K562 (cell line): ENCODE data around the gene ZNF385D. TPM values are rescaled to one million over a fixed set of nuclear protein-coding genes. Genes with fewer than 3 reads are reported as not detected.
A peak's percentile ranks its signal among the peaks of the same experiment; 100 is the strongest.

Source experiments
- ATAC-seq: fragments of 200-7000 bp; cut with Tn5 transposase; 3 replicates; pipeline ENCODE4 v1.9.1; 2020; ENCODE audit warnings: moderate library complexity
- Bru-seq: library from RNA; stranded (reverse); fragments of 400-500 nt; gene quantifications from one replicate; lab custom pipeline; 2021; lab: Mats Ljungman, UMichigan
- BruChase-seq, 2 experiments: library from RNA; stranded (reverse); fragments of 400-500 nt; gene quantifications; one replicate each; lab custom pipeline; 2021; lab: Mats Ljungman, UMichigan
- BruUV-seq: library from RNA; stranded (reverse); fragments of 400-500 nt; replicated peaks from 2 replicates; lab custom pipeline; 2021; lab: Mats Ljungman, UMichigan
- CTCF ChIA-PET: fragments of 300-600 bp; formaldehyde crosslinking; extraction: SDS; loops from one replicate; lab custom pipeline; 2021; ENCODE audit warnings: low intra/inter-chr PET ratio; lab: Yijun Ruan, JAX
- POLR2A ChIA-PET: fragments of 300-600, 350-650 bp; sonication (Branson Sonifier 250); formaldehyde crosslinking; extraction: SDS; loops from one replicate; lab custom pipeline; 2021; ENCODE audit warnings: antibody characterized with exemption, inconsistent platforms; lab: Yijun Ruan, JAX
- DNase-seq, 4 experiments: peaks; one replicate each; pipeline versions ENCODE4 v3.0.0 to v3.0.0-alpha.2; 2011 to 2018; ENCODE audit warnings: low spot score in 3 of 4, mixed read lengths in 3 of 4; ENCODE audit errors: extremely low read depth in 1 of 4
- FAIRE-seq: peaks from 2 replicates; lab custom pipeline; 2011; peaks lifted over from hg19 to GRCh38; lab: Jason Lieb, UNC
- H2AFZ ChIP-seq: 2 replicates; pipeline ENCODE4 v1.6.0; 2011; ENCODE audit warnings: low read depth, low read length, control low read depth, inconsistent platforms
- H3K27ac ChIP-seq: fragments of 200-600 bp; 3 replicates; pipeline ENCODE4 v1.8.0; 2011; ENCODE audit warnings: low read depth, mild to moderate bottlenecking, control low read depth, inconsistent platforms, low read length, moderate library complexity, mixed read lengths; ENCODE audit errors: extremely low read depth
- H3K27me3 ChIP-seq, 2 experiments: fragments of 300-600 bp in 1 of 2; 2 replicates in 1 of 2; 3 replicates in 1 of 2; pipeline versions ENCODE4 v1.6.0 to v1.8.0; 2011; ENCODE audit warnings: inconsistent platforms in 2 of 2, low read length in 2 of 2, mild to moderate bottlenecking in 1 of 2, mixed read lengths in 1 of 2, moderate library complexity in 1 of 2; ENCODE audit not compliant: control insufficient read depth in 2 of 2, insufficient read depth in 2 of 2
- H3K36me3 ChIP-seq: fragments of 300-600 bp; 3 replicates; pipeline ENCODE4 v1.8.0; 2011; ENCODE audit warnings: mild to moderate bottlenecking, low read length, inconsistent platforms; ENCODE audit not compliant: control insufficient read depth, insufficient read depth
- H3K4me1 ChIP-seq, 2 experiments: fragments of 200-600 bp in 1 of 2; replicated peaks in 1 of 2; 2 replicates in 1 of 2; 3 replicates in 1 of 2; pipeline versions ENCODE4 v1.5.1 to v1.8.0; 2011; ENCODE audit warnings: inconsistent platforms in 2 of 2, low read length in 2 of 2, mild to moderate bottlenecking in 1 of 2, mixed read lengths in 1 of 2, moderate library complexity in 1 of 2; ENCODE audit not compliant: control insufficient read depth in 2 of 2, insufficient read depth in 2 of 2
- H3K4me2 ChIP-seq: 2 replicates; pipeline ENCODE4 v1.6.1; 2011; ENCODE audit warnings: low read length, control low read depth, inconsistent platforms, mixed read lengths; ENCODE audit not compliant: insufficient read depth
- H3K4me3 ChIP-seq: fragments of 200-600 bp; sonication (generic), shearing (Covaris generic); 2 replicates; pipeline ENCODE4 v1.5.1; 2016; ENCODE audit warnings: control low read depth, inconsistent platforms
- H3K79me2 ChIP-seq: fragments of 200-600 bp; 3 replicates; pipeline ENCODE4 v1.8.0; 2011; ENCODE audit warnings: low read length, inconsistent platforms; ENCODE audit not compliant: control insufficient read depth, insufficient read depth
- H3K9ac ChIP-seq, 2 experiments: 2 replicates each; pipeline versions ENCODE4 v1.6.0 to v1.6.1; 2011; ENCODE audit warnings: low read depth in 2 of 2, low read length in 2 of 2, control low read depth in 1 of 2, inconsistent platforms in 1 of 2, mild to moderate bottlenecking in 1 of 2, mixed read lengths in 1 of 2; ENCODE audit not compliant: insufficient read depth in 1 of 2
- H3K9me1 ChIP-seq: one replicate; pipeline ENCODE4 v1.6.0; 2011; ENCODE audit warnings: inconsistent platforms, mild to moderate bottlenecking, low read length, moderate library complexity; ENCODE audit not compliant: control insufficient read depth, insufficient read depth
- H3K9me3 ChIP-seq: replicated peaks from 2 replicates; pipeline ENCODE4 v1.5.1; 2011; ENCODE audit warnings: low read depth, low read length, inconsistent platforms; ENCODE audit not compliant: control insufficient read depth, insufficient read depth
- H4K20me1 ChIP-seq: replicated peaks from 2 replicates; pipeline ENCODE4 v1.6.1; 2011; ENCODE audit warnings: low read length, inconsistent platforms, mixed read lengths; ENCODE audit not compliant: control insufficient read depth, insufficient read depth
- NFXL1 ChIP-seq: fragments of 450-650 bp; formaldehyde crosslinking; IDR thresholded peaks from 2 replicates; pipeline ENCODE4 v1.4.0; 2021; ENCODE audit warnings: mild to moderate bottlenecking
- NR2F6 ChIP-seq: fragments of 450-650 bp; formaldehyde crosslinking; IDR thresholded peaks from 2 replicates; pipeline ENCODE4 v1.4.0; 2020; ENCODE audit warnings: mild to moderate bottlenecking
- STAT5A ChIP-seq: IDR thresholded peaks from 2 replicates; pipeline ENCODE4 v1.6.1; 2012; ENCODE audit warnings: low read length, inconsistent platforms, borderline replicate concordance
- TAF7 ChIP-seq: fragments of 450-650 bp; IDR thresholded peaks from 2 replicates; pipeline ENCODE4 v1.6.1; 2016; ENCODE audit warnings: missing genetic modification characterization, missing compliant biosample characterization
- TCF3 ChIP-seq: sonication (generic); formaldehyde crosslinking; IDR thresholded peaks from 2 replicates; pipeline ENCODE4 v1.4.0; 2020; ENCODE audit warnings: mild to moderate bottlenecking, missing genetic modification reagents
- ZBED1 ChIP-seq: IDR thresholded peaks from 2 replicates; pipeline ENCODE4 v1.6.1; 2014
- ZBTB1 ChIP-seq: sonication (generic); formaldehyde crosslinking; IDR thresholded peaks from 2 replicates; pipeline ENCODE4 v1.8.1; 2023; ENCODE audit warnings: missing genetic modification reagents, low read depth, mild to moderate bottlenecking, borderline replicate concordance
- ZNF146 ChIP-seq: IDR thresholded peaks from one replicate; pipeline ENCODE4 v1.6.1; 2018; ENCODE audit warnings: missing compliant biosample characterization; ENCODE audit not compliant: unreplicated experiment
- ZNF644 ChIP-seq: fragments of 200-800 bp; sonication (Bioruptor generic); IDR thresholded peaks from 2 replicates; pipeline ENCODE4 v1.6.1; 2016; ENCODE audit warnings: low read depth, missing genetic modification characterization, missing compliant biosample characterization
- WGBS: fragments of 100-300 bp; shearing (Covaris generic); methylation state at CpG from one replicate; pipeline ENCODE4 v1.1.6; 2016; ENCODE audit warnings: low coverage, mixed read lengths; ENCODE audit not compliant: insufficient coverage; ENCODE audit errors: missing lambda C conversion rate; 5-methylcytosine and 5-hydroxymethylcytosine counted together
- in situ Hi-C: fragments of 300-500 bp; cut with MboI; formaldehyde crosslinking; loops from 4 replicates; pipeline ENCODE4 v1.15.0; 2018; ENCODE audit warnings: inconsistent platforms, mixed read lengths
- intact Hi-C: fragments of 100-400 bp; cut with micrococcal nuclease; formaldehyde crosslinking; loops from 2 replicates; pipeline ENCODE4 v1.14.2; 2022
- long read RNA-seq, 3 experiments: library from polyadenylated mRNA in 2 of 3; library from RNA in 1 of 3; unstranded in 2 of 3; stranded (forward) in 1 of 3; transcript quantifications; one replicate each; pipeline ENCODE4 v2.0.0, GENCODE V29; 2019 to 2022
- polyA minus RNA-seq, 3 experiments: library from RNA; depleted of rRNA, polyadenylated mRNA; stranded (reverse); fragments of >200 nt; gene quantifications; 2 replicates each; pipeline ENCODE4 v1.2.3, GENCODE V29; 2011
- polyA plus RNA-seq, 8 experiments: library from polyadenylated mRNA; depleted of rRNA in 4 of 8; stranded (reverse) in 5 of 8; unstranded in 3 of 8; fragments of >200 nt; fragmentation: Nextera tagmentation in 2 of 8; fragmentation: Illumina TruSeq in 1 of 8; extraction: Ambion mirVana in 2 of 8; extraction: Trizol in 1 of 8; gene quantifications; 2 replicates each; pipeline versions ENCODE4 v1.2.1 to v1.2.3, GENCODE V29; 2011 to 2014; ENCODE audit warnings: inconsistent platforms in 1 of 8, missing spikeins in 1 of 8
- total RNA-seq, 7 experiments: library from RNA; depleted of rRNA in 6 of 7; stranded (reverse); fragments of >200 nt in 6 of 7; fragmentation: Illumina TruSeq in 2 of 7; extraction: Trizol in 2 of 7; gene quantifications; 2 replicates each; pipeline versions ENCODE4 v1.2.1 to v1.2.3, GENCODE V29; 2011 to 2021; ENCODE audit warnings: low replicate concordance in 1 of 7
- TF ChIP-seq, protein P1 (sequence below): fragments of 150-350 bp; IDR thresholded peaks from 2 replicates; pipeline ENCODE4 v1.6.1; 2014; ENCODE audit warnings: low read depth, mild to moderate bottlenecking, low read length, borderline replicate concordance
- TF ChIP-seq, protein P2 (sequence below): sonication (generic); formaldehyde crosslinking; IDR thresholded peaks from 2 replicates; pipeline ENCODE4 v1.8.0; 2022; ENCODE audit warnings: mild to moderate bottlenecking, missing genetic modification reagents, borderline replicate concordance

The ZNF385D gene, protein sequence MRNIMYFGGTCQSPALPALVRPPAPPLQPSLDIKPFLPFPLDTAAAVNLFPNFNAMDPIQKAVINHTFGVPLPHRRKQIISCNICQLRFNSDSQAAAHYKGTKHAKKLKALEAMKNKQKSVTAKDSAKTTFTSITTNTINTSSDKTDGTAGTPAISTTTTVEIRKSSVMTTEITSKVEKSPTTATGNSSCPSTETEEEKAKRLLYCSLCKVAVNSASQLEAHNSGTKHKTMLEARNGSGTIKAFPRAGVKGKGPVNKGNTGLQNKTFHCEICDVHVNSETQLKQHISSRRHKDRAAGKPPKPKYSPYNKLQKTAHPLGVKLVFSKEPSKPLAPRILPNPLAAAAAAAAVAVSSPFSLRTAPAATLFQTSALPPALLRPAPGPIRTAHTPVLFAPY
- total RNA-seq (2011; cell fraction: chromatin; rRNA removed; ENCODE audit: low replicate concordance) = not detected in 2 replicates
- not detected in 2 replicates for total RNA-seq (2011; cell fraction: nucleolus; rRNA removed)
- not detected in 2 replicates for total RNA-seq (2011; cell fraction: nucleoplasm; rRNA removed)
- total RNA-seq (2014; rRNA removed) (0.24 and 1.7 TPM in 2 replicates), total RNA-seq (2014; rRNA removed; fragmentation: Illumina TruSeq; extraction: Trizol) (0.48 and 0.51 TPM in 2 replicates), total RNA-seq (2015; rRNA removed; fragmentation: Illumina TruSeq; extraction: Trizol) (0.33 and 1.3 TPM in 2 replicates), total RNA-seq (2021) (0.66 and 0.74 TPM in 2 replicates), polyA plus RNA-seq (2011; rRNA removed) (0.12 and 0.14 TPM in 2 replicates), polyA plus RNA-seq (2014; fragmentation: Illumina TruSeq; extraction: Trizol) (0.27 and 0.64 TPM in 2 replicates), polyA plus RNA-seq (2014; fragmentation: Nextera tagmentation; extraction: Ambion mirVana) (under 1 TPM; 0.45 to 0.80 TPM), polyA plus RNA-seq (2014; rRNA removed) (1.6 and 1.7 TPM in 2 replicates), polyA minus RNA-seq (2011; rRNA and poly(A)+ RNA removed) (under 0.01 TPM in 1 of 2 replicates, not detected in the other), Bru-seq, nascent RNA (percentile 17 among the genes with signal in this experiment), BruChase-seq, experiment 1, labeled RNA remaining after a 2-hour chase (percentile 9 among the genes with signal in this experiment), BruChase-seq, experiment 2, labeled RNA remaining after a 6-hour chase (percentile 7 among the genes with signal in this experiment)
- under 0.01 TPM in 1 of 2 replicates, not detected in the other for polyA plus RNA-seq (2011; cell fraction: cytosol; rRNA removed)
- polyA plus RNA-seq (2011; cell fraction: nucleus; rRNA removed) = 0.04 TPM in 1 of 2 replicates, not detected in the other
- 0.30 and 0.66 TPM in 2 replicates for polyA plus RNA-seq (2012)
- polyA minus RNA-seq (2011; cell fraction: cytosol; rRNA and poly(A)+ RNA removed) = not detected in 2 replicates
- polyA minus RNA-seq (2011; cell fraction: nucleus; rRNA and poly(A)+ RNA removed) = not detected in 2 replicates
- long read RNA-seq, experiment 1, partial matches to known transcripts = 0 of 19 reads
- long read RNA-seq, experiment 1, other reads (novel, unspliced or antisense) = 19 of 19 reads
- long read RNA-seq, experiment 2, partial matches to known transcripts = 0 of 1 reads
- long read RNA-seq, experiment 2, other reads (novel, unspliced or antisense) = 1 of 1 reads
- long read RNA-seq, experiment 3 = 0 reads

DNA sequence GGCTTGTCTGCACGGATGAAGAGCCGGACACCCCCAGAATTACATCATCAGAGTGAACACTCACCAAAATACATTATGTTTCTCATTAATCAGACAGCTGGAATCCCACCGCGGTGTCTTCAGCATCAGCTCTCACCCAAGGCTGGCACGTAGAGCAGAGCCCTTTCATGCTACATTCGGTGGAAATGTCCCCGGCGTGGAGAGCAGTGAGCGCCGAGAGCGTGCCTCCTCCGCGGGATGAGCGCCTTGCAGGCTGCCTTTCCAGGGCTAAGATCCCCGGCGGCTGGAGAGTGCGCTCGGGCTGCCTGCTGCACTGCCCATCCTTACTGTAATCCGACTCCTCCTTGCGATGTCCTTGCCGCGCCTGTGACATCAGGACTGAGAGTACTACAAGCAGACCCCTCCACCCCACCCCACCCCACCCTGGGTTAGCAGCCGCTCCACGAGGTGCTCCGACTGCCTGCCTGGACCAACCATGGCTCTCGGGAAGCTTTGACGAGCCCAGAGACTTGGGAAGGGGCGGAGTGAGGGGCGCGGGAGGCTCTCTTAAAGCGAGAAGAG, at the start of gene ZNF385D:
Gene ZNF385D (minus strand): TSS at position 380 of the 561 bp plus-strand sequence. CDS start 294 bp downstream, at position 86.
- no peak within 1 kb of the TSS for H3K9ac ChIP-seq
- no peak for ATAC-seq
- BruUV-seq = no TSS peak
- TF ChIP-seq NFXL1 = no peak
- TF ChIP-seq ZBTB1 (CRISPR knock-in tag) = no peak
- TF ChIP-seq ZNF644 (tag) = no peak
- TF ChIP-seq NR2F6 (CRISPR knock-in tag) = no peak
- no peak for TF ChIP-seq TAF7
- no peak for TF ChIP-seq ZBED1
- TF ChIP-seq TCF3 = no peak
- TF ChIP-seq ZNF146 = no peak
- TF ChIP-seq, protein P1, sequence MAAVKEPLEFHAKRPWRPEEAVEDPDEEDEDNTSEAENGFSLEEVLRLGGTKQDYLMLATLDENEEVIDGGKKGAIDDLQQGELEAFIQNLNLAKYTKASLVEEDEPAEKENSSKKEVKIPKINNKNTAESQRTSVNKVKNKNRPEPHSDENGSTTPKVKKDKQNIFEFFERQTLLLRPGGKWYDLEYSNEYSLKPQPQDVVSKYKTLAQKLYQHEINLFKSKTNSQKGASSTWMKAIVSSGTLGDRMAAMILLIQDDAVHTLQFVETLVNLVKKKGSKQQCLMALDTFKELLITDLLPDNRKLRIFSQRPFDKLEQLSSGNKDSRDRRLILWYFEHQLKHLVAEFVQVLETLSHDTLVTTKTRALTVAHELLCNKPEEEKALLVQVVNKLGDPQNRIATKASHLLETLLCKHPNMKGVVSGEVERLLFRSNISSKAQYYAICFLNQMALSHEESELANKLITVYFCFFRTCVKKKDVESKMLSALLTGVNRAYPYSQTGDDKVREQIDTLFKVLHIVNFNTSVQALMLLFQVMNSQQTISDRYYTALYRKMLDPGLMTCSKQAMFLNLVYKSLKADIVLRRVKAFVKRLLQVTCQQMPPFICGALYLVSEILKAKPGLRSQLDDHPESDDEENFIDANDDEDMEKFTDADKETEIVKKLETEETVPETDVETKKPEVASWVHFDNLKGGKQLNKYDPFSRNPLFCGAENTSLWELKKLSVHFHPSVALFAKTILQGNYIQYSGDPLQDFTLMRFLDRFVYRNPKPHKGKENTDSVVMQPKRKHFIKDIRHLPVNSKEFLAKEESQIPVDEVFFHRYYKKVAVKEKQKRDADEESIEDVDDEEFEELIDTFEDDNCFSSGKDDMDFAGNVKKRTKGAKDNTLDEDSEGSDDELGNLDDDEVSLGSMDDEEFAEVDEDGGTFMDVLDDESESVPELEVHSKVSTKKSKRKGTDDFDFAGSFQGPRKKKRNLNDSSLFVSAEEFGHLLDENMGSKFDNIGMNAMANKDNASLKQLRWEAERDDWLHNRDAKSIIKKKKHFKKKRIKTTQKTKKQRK = no peak
- TF ChIP-seq, protein P2, sequence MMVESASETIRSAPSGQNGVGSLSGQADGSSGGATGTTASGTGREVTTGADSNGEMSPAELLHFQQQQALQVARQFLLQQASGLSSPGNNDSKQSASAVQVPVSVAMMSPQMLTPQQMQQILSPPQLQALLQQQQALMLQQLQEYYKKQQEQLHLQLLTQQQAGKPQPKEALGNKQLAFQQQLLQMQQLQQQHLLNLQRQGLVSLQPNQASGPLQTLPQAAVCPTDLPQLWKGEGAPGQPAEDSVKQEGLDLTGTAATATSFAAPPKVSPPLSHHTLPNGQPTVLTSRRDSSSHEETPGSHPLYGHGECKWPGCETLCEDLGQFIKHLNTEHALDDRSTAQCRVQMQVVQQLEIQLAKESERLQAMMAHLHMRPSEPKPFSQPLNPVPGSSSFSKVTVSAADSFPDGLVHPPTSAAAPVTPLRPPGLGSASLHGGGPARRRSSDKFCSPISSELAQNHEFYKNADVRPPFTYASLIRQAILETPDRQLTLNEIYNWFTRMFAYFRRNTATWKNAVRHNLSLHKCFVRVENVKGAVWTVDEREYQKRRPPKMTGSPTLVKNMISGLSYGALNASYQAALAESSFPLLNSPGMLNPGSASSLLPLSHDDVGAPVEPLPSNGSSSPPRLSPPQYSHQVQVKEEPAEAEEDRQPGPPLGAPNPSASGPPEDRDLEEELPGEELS = no peak
- no peak for TF ChIP-seq STAT5A

More for the DNA sequence above, at the start of gene ZNF385D:
- Histone ChIP-seq H3K4me1 (no peaks in the 10 kb centered on the region), H3K9me1 (no peaks in the 10 kb centered on the region), H3K27ac (no peak within 1 kb of the TSS), H3K36me3 (no peaks in the 10 kb centered on the region), H2AFZ (no peak within 1 kb of the TSS), H4K20me1 (no peaks in the 10 kb centered on the region), H3K79me2 (no peaks in the 10 kb centered on the region), H3K4me3 (no peak within 1 kb of the TSS), H3K4me2 (no peak within 1 kb of the TSS), H3K27me3 (no peaks in the 10 kb centered on the region), H3K9me3 (no peaks in the 10 kb centered on the region)
- 1% methylated on average over 31 of the region's 31 CpGs for WGBS
- intact Hi-C loops (loop anchor here (10.0 kb wide), 1 partner anchor 364 kb away; no protein-coding TSS in a partner anchor), in situ Hi-C loops (no loop called here)
- ChIA-PET CTCF (no interaction called here), POLR2A (no interaction called here)
- no peak for FAIRE-seq
- DNase-seq = no peak
